ENCODE results near the gene CISH. TPM values are rescaled to one million over a fixed set of nuclear protein-coding genes. Genes with fewer than 3 reads are reported as not detected.
A peak's percentile ranks its signal among the peaks of the same experiment; 100 is the strongest.

Gene CISH
- total and polyA plus RNA-seq, 2 donors from 2014 or later, result 30.8 to 59.4 TPM

DNA sequence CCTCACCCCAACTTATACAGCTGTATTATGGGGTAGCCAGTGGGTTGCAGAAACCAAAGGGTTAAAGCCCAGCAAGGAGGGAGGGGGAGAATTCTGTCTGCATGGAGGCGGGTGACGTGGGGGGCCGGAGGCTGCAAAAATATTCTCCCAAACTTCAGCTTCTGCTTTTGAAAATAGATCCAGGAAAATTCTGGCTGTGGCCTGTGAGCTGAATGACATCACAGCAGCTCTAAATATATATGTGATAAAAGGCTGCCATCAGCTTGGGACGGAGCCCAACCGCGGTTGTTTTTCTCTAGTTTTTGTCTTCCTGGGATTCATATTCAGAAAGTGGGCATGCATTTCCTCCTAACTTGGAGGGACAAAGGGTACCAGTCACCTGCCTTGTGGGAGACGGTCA, 33.0 kb upstream of the CISH start:
- intact Hi-C loops (cut with DNase I), result no loop called here
- no peaks in the 10 kb centered on the region for H3K9me3 ChIP-seq (ENCODE audit: control insufficient read depth in 2 of 3, insufficient read depth in 1 of 3, low read length in 3 of 3)
- H3K27ac ChIP-seq (ENCODE audit: low read depth in 2 of 2, low read length in 2 of 2), result no peak overlapping the region
- FAIRE-seq (no peak), DNase-seq (no peak)
- H3K4me3 ChIP-seq (ENCODE audit: low read length in 3 of 3), result no peak overlapping the region
- H3K4me1 ChIP-seq (ENCODE audit: control insufficient read depth in 2 of 3, insufficient read depth in 2 of 3, low read depth in 1 of 3, low read length in 3 of 3), result no peaks in the 10 kb centered on the region
- no peaks in the 10 kb centered on the region for H3K27me3 ChIP-seq (ENCODE audit: control insufficient read depth, insufficient read depth, low read length)
- peaks cover 0 to 39% (median 21%) of the 10 kb centered on the region in 3 donors for H3K36me3 ChIP-seq (ENCODE audit: control insufficient read depth in 2 of 3, insufficient read depth in 3 of 3, low read length in 3 of 3)
- no peak overlapping the region for H3K9ac ChIP-seq (ENCODE audit: low read length in 3 of 3)
- TF ChIP-seq, protein P1, sequence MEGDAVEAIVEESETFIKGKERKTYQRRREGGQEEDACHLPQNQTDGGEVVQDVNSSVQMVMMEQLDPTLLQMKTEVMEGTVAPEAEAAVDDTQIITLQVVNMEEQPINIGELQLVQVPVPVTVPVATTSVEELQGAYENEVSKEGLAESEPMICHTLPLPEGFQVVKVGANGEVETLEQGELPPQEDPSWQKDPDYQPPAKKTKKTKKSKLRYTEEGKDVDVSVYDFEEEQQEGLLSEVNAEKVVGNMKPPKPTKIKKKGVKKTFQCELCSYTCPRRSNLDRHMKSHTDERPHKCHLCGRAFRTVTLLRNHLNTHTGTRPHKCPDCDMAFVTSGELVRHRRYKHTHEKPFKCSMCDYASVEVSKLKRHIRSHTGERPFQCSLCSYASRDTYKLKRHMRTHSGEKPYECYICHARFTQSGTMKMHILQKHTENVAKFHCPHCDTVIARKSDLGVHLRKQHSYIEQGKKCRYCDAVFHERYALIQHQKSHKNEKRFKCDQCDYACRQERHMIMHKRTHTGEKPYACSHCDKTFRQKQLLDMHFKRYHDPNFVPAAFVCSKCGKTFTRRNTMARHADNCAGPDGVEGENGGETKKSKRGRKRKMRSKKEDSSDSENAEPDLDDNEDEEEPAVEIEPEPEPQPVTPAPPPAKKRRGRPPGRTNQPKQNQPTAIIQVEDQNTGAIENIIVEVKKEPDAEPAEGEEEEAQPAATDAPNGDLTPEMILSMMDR (IDR thresholded peaks at IDR 0.05; ENCODE audit: borderline replicate concordance, extremely low read depth, insufficient read depth), result no peak

- H3K27me3 ChIP-seq (ENCODE audit: control insufficient read depth, insufficient read depth, low read length), result no peaks in the 10 kb centered on the region
- intact Hi-C loops (cut with DNase I), result no loop called here
- H3K4me3 ChIP-seq (ENCODE audit: low read length in 3 of 3), result no peak overlapping the region
- H3K9ac ChIP-seq (ENCODE audit: low read length in 3 of 3), result no peak overlapping the region
- H3K4me1 ChIP-seq (ENCODE audit: control insufficient read depth in 2 of 3, insufficient read depth in 2 of 3, low read depth in 1 of 3, low read length in 3 of 3), result peaks cover 0 to 9% (median 8%) of the 10 kb centered on the region in 3 donors
- H3K36me3 ChIP-seq (ENCODE audit: control insufficient read depth in 2 of 3, insufficient read depth in 3 of 3, low read length in 3 of 3), result peaks cover 0 to 39% (median 19%) of the 10 kb centered on the region in 3 donors
- TF ChIP-seq, protein P1 (IDR thresholded peaks at IDR 0.05; ENCODE audit: borderline replicate concordance, extremely low read depth, insufficient read depth), result no peak
- no peak overlapping the region for H3K27ac ChIP-seq (ENCODE audit: low read depth in 2 of 2, low read length in 2 of 2)
- no peak for FAIRE-seq
- no peaks in the 10 kb centered on the region for H3K9me3 ChIP-seq (ENCODE audit: control insufficient read depth in 2 of 3, insufficient read depth in 1 of 3, low read length in 3 of 3)
- DNase-seq, result no peak
These were observed 30.8 kb upstream of the CISH start for GRCh38 chr3:50642382-50642781.

- no peak for DNase-seq
- intact Hi-C loops (cut with DNase I), result no loop called here
- no peaks in the 10 kb centered on the region for H3K9me3 ChIP-seq (ENCODE audit: control insufficient read depth in 2 of 3, insufficient read depth in 1 of 3, low read length in 3 of 3)
- FAIRE-seq, result no peak
- peaks cover 0 to 26% (median 12%) of the 10 kb centered on the region in 3 donors for H3K36me3 ChIP-seq (ENCODE audit: control insufficient read depth in 2 of 3, insufficient read depth in 3 of 3, low read length in 3 of 3)
- TF ChIP-seq, protein P1 (IDR thresholded peaks at IDR 0.05; ENCODE audit: borderline replicate concordance, extremely low read depth, insufficient read depth), result no peak
- H3K27ac ChIP-seq (ENCODE audit: low read depth in 2 of 2, low read length in 2 of 2), result peak overlapping the region; percentile 6 to 28
- no peak overlapping the region for H3K4me3 ChIP-seq (ENCODE audit: low read length in 3 of 3)
- no peak overlapping the region for H3K9ac ChIP-seq (ENCODE audit: low read length in 3 of 3)
- H3K4me1 ChIP-seq (ENCODE audit: control insufficient read depth in 2 of 3, insufficient read depth in 2 of 3, low read depth in 1 of 3, low read length in 3 of 3), result peaks cover 0 to 9% (median 8%) of the 10 kb centered on the region in 3 donors
- H3K27me3 ChIP-seq (ENCODE audit: control insufficient read depth, insufficient read depth, low read length), result no peaks in the 10 kb centered on the region
These were observed 27.5 kb upstream of the CISH start for GRCh38 chr3:50639055-50639494.

DNA sequence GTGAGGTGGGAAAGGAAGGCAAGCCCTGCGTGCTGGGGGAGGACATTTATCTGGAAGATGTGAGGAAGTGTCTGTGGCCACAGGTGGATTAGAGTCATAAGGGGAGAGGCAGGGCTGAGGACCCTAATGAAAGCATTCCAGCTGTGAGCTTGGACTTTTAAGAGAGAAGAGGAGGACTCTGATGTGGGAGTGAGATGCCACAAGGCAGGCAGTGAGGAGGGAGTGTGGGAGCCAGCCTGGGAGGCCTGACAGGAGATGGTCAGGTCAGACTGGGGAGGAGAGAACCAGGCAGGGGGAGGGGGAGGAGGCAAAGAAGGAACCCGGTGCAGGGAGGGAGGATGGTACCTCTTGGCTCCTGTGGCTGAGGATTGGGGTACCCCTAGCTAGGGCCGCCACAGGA, 26.4 kb upstream of the CISH start:
- intact Hi-C loops (cut with DNase I), result no loop called here
- TF ChIP-seq, protein P1 (IDR thresholded peaks at IDR 0.05; ENCODE audit: borderline replicate concordance, extremely low read depth, insufficient read depth), result no peak
- no peak overlapping the region for H3K27ac ChIP-seq (ENCODE audit: low read depth in 2 of 2, low read length in 2 of 2)
- no peak overlapping the region for H3K4me3 ChIP-seq (ENCODE audit: low read length in 3 of 3)
- peaks cover 0 to 17% (median 9%) of the 10 kb centered on the region in 3 donors for H3K36me3 ChIP-seq (ENCODE audit: control insufficient read depth in 2 of 3, insufficient read depth in 3 of 3, low read length in 3 of 3)
- H3K27me3 ChIP-seq (ENCODE audit: control insufficient read depth, insufficient read depth, low read length), result no peaks in the 10 kb centered on the region
- H3K9ac ChIP-seq (ENCODE audit: low read length in 3 of 3), result no peak overlapping the region
- no peaks in the 10 kb centered on the region for H3K9me3 ChIP-seq (ENCODE audit: control insufficient read depth in 2 of 3, insufficient read depth in 1 of 3, low read length in 3 of 3)
- DNase-seq, result no peak
- no peak for FAIRE-seq
- peaks cover 0 to 9% (median 8%) of the 10 kb centered on the region in 3 donors for H3K4me1 ChIP-seq (ENCODE audit: control insufficient read depth in 2 of 3, insufficient read depth in 2 of 3, low read depth in 1 of 3, low read length in 3 of 3)

Data from kidney (tissue), 14 donors.